Activated CD4-positive, alpha-beta T cell treated with anti-CD3 and anti-CD28 coated beads, Interleukin-2, amount 50 U/mL, for 48 hours (primary cell): Measurements from ENCODE around the gene NCK2.

Experiments
- DNase-seq, 2 experiments: peaks; one replicate each; pipeline ENCODE4 v3.0.0-alpha.2; 2020

The NCK2 gene

DNA sequence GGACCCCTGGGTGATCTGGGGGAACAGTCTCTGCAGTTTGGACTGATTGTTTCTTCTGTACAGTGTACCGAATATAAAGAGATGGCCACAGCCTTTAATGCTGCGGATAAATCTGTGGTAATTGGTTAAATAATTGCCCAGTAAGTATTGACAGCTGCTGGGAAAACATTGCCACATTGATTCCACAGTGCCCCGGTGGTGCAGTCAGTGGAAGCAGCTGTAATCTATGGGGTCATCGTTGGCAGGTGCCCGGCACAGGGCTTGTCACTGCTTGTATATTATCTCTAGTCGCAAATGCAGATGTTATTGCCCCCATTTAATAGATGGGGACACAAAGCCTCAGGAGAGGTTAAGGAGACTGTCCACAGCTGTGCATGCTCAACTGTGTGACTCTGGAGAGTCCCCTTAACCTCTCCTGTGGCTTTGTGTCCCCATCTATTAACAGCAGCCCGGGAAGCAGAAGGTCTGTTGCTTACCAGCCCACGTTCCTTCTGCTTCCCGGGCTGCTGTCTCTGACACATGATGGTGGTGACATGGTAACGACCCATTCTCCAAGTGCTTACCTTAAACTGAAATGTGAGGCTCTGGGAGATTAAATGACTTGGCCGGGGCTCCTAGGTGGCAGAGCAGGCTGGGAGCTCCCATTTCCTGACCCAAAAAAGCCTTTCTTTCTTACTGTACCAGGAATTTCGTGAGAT, 76.9 kb downstream of the NCK2 start:
- no peak for DNase-seq

DNA sequence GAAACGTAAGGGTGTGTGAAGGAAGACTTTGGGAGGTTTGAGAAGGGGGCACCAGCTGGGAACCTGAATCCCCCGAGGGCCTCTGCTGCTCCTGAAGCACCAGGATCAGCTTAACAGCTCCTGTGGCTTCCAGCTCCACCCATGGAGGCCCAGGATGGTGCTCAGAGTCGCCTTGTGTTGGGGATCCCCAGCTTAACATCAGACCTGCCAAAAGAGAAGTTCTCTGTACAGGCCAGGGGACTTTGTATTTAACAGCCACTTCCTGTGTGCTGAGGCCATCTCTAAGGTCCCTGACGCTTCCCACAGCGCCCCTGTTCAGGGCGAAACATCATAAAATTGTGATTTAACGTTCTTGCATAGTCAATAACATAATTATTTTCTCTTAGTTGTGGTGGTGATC, 77.5 kb downstream of the NCK2 start:
- DNase-seq = no peak

DNA sequence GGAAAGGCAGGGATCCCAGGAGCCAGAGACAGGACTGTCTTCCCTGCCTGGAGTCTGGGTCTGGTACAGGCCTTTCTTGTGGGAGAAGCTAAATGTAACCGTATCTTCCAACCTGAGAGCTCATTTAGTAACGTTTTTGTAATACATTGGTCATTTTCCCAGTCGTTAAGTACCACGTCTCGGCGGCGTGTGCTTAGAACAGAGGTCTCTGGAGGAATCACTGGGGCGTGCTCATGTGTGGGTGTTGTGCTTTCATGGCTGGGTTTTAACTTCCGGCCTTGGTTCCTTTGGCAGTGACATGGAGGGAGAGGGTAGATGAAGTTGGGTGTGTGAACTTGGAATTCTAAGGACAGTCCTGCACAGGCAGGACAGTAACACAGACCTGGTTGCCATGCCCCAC, 79.7 kb downstream of the NCK2 start:
- DNase-seq = no peak

DNA sequence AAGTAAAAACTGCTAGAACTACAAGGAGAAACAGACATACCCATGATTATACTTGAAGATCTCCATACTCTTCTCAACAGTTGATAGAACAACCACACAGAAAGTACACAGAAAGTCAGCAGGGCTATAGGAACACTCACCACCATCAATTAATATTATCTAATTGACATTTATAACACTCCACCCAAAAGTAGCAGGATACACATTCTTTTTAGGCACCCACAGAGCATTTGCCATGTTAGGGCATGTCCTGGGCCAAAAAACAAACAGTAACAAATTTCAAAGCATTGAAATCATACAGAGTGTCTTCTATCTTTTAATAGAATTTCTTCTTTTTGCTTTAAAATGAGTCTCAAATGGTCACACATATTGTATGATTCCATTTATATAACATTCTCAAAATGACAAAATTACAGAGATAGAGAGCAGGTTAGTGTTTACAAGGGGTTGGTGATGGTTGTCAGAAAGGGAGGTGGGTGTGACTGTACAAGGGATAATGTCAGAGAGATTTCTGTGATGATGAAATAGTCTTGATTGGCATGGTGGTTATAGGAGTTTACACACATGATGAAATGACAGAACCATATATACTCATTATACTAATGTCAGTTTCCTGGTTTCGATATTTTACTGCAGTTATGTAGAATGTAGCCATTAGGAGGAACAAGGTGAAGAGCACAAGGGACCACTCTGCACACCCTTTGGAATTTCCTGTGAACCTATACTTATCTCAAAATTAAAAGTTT, 82.8 kb downstream of the NCK2 start:
- no peak for DNase-seq

DNA sequence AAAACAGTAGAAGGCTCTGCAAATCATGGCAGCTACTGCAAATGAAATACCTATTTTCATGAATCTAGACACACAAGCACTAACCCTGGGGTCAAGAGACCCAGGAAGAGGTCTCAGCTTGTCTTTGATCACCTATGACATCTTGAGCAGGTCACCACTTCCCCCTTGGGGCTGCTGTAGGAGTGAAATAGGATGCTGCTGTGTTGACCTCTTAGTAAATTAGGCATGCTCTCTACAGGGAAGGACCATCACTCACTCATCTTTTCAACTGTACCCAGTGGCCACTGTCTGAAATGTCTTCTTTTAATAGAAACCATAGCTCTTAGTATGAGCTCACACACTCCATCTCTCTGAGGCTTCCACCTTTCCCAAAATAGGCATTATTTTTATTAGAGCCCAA, 83.8 kb downstream of the NCK2 start:
- no peak for DNase-seq

DNA sequence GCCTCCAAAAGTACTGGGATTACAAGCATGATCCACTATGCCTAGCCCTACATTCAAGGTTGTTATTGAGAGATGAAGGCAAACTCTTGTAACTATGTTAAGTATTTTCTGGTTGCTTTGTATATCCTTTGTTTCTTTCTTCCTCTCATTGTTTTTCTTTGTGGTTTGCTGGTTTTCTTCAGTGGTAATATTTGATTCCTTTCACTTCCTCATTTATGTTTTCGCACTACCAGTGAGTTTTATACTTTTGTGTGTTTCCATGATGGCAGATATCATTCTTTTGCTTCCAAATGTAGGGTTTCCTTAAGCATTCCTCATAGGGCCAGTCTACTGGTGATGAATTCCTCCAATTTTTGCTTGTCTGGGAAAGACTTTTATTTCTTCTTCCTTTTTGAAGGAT, 90.2 kb downstream of the NCK2 start:
- DNase-seq = no peak

DNA sequence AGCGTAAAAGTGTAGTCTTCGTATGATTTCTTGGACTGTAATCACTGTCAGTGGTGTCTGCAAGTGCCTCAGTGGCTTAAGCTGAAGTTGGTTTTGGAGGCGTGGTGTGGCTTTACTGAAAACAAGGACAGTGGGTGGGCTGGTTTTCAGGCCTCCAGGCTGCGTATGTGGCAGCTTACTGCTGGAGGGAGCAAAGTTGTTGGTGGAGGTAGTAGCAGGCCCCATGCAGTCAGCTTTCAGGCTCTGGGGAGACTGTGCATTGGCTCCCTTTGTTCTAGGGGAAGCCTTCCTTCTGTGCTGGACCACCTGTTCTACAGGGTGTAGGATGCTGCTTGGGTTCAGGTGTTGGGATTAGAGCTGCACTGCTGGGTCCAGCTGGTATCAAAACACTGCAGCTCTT, 91.6 kb downstream of the NCK2 start:
- DNase-seq = no peak

DNA sequence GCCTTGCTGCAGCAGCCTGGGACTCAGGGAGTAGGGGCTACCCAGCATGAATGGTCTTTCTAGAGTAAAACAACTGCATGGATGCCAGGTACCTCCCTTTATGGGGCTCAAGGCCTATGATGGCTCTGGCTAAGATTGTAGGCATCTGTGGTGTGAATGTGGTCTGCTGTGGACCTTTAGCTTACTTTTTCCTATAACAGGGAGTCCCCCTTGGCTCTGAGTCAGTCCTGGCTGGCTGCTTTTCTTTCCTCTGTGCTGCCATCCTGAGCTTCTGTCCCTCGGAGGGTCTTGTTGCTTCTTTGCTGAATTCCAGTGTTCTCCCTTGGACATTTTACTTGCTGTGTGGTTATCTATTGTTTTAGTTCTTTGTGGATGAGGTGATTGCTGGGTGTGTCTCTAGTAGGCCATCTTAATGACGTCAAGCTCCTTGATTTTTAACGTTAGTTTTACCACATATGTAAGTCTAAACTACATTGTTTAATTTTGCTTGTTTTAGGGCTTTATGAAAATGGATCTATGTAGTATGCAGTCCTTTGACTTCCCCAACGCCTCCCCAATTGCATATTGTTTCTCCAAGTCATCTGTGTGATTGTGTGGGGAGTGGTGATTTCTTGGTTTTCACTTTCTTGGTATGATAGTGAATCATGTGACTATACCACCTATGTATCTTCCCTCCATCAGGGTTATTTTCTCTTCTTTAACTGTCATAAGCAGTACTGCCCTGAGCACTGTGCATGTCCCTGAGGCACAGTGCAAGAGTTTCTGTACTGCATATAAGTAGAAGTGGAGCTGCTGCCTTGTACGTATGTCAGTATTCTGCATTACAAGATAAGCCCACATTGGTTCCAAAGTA, 92.4 kb downstream of the NCK2 start:
- DNase-seq = peak; percentile 49 to 62

DNA sequence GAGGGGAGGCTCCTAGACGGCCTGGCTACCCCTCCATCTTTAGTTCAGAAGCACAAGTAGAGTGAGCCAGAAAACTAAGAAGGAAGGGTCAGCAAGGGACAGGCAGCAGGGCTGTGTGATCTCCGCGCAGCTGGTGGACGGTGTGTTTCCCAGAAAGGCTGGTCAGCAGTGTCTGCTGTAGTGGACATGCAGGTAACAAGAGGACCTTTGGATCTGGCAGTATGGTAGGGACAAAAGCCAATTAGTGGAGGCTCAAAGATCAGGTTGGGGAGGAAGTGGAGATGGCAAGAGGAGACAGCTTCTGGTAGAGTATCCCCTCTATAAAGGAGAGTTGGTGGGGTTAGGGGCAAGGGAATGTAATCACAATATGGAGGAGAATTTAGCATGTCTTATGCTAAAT, 95.1 kb downstream of the NCK2 start:
- no peak for DNase-seq

DNA sequence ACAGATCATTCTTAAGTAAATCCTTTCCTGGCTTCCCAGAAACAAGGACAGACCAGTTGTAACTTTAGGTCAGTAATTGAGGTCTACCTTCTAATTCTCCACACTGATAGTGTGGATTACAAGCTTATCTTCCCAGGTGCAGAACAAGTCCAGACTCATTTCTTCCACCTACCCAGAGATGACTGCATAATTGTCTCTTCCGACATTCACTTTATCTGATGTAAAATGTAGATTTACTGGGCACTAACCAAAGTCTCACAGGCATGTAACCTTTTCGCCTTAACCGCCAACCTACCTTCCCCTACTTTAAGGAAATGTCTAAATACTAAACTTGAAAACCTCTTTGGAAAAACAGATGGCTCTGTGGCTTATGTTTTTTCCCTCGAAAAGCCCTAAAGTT, 96.2 kb downstream of the NCK2 start:
- no peak for DNase-seq

DNA sequence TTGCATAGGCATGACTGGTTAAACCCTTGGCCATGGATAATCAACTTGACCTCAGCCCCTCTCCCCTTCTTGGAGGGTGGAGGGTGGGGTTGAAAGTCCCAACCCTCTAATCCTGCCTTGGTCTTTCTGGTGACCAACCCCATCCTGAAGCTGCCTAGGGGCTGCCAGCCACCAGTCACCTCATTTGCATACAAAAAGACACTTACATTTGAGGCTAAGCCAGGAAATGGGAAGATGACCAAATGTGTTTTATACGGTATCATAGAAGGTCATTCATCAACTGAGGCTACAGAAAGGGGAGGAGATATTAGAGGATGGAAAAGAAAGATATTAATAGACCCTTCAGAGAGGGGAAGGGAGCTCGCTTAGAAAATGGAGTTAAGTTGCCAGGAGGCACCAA, 96.8 kb downstream of the NCK2 start:
- DNase-seq = no peak

DNA sequence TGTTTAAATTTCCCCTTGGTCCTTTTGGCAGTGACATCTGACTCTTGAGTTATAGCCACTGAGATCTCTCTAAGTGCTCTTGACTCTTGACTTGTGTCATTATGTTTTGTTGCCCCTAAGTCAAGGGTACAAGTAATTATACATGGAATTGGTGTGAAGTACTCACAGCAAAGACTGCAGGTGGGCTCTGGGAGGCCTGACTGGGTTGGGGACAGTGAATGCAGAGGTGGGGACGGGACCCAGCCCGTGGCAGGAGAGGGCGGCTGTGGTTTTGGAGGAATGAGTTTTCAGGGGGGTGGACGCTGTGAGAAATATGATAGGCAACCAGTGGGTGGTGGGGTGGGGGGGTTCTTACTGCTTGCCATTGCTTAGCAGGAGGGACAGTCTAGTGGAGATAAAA, 97.8 kb downstream of the NCK2 start:
- DNase-seq = no peak

DNA sequence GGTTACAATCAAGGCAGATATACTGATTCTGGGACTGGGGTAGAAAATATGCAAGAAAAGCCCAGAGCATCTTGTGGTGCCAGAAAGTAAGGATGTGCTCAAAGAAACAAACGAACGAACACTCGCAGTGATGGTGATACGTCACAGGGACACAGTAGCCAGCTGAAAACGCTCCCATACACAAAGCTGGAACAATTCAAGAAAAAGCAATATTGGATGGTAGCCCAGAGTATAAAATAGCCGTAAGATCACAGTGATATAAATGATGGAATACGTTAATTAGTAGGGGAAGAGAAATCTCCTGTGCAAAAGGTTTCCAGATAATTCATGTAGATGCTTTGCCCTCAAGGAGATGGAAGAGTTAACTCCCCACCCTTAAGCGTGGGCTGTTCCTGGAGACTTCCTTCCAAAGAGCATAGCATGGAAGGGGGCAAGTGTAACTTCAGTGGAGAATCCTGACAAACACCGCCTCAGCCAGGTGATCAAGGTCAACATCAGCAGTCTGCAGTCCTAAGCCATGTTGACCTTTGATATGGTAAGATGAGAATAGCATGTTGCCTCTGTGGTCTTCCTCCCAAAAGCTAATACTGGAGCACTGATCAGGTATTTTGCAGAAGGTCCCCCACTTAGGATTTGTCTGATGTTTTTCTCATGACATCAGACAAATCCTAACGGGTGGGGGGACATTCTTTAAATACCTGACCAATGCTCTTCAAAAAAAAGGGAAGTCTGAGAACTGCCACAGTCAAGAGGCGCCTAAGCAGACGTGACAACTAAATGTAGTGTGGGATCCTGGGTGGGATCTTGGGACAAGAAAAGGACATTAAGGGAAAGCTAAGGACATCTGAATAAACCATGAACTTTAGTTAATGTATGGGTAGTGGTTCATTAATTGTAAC, 99.0 kb downstream of the NCK2 start:
- no peak for DNase-seq

DNA sequence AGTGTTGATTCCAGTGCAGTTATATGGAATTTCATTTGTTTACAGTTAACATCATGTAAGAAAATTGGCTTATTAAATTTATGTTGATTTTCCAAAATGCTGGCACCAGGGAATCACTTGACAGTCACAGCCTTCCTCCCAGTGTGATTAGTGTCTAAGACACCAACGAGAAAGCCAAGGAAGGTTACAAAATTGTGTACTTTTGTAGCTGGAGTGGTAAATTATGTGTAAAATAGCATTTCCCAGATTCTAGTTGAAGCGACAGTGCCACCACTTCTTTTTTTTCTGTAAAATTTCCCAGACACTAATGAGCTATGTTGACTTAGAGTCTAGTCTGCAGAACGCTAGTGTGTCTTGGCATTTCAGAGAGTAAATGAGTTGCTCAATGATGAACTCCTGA, 101.3 kb downstream of the NCK2 start:
- DNase-seq = no peak

DNA sequence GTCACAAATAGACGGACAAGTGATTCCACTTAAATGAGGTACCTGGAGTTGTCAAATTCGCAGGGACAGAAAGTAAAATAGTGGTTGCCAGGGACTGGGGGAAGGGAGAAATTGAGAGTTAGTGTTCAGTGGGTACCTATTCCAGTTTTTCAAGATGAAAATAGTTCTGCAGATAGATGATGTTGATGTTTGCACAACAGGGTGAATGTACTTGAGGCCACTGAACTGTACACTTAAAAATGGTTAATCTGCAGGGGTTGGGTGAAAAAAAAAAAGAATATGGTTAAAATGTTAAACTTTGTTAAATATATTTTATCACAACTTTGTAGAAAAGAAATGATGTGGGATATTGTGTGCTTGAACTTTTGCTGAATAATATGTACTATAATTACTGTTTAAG, 102.3 kb downstream of the NCK2 start:
- no peak for DNase-seq

DNA sequence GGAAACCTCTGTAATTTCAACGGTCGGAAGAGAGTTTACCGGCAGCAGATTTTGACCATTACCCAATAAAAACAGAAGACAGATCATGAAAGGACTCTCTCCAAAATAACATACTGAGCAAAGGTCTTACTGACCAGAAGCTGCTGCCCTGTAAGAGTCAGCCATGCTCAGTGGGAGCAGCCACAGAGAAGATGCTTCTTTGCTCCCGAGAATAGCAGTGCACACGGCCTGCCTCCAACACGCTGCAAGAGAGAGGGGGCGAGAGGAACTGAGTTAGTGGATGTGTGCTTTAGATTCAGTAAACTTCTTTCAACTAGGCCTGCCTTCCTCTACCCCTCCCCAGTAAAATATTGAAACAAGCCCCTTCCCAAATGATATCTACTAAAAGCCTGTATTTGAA, 103.7 kb downstream of the NCK2 start:
- DNase-seq = no peak

DNA sequence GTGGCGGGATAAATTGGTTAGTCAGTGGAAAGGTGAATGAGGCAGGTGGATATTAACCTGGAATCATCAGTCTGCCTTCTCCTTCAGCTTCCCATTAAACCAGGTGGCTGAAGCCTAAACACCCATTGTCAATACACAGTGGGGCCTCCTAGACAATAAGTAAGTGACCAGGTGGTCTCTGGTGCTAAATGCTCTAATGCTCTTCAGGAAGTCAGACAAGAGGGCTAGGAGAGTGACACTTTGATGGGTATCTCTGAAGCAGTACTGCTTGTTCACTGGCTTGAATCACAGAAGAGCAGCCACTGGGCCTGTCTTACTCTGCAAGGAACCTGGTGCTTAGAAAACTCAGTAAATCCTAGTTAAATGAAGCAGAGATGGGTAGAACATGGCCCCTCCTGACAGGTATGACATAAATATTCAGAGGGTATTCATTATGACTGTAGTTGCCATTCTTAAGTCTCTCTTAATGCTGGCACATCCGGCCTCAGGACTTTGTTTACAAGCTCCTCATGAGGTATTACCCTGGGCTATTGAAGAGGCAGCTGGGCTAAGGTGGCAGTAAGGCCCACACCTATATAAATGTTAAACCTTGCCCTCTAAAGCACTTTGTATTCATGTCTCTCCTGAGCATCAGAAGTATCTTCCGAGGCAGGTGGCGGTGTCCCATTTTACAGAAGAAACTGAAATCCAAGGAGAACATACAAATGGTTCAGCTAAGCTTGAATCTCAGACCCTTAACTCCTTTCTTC, 104.9 kb downstream of the NCK2 start:
- no peak for DNase-seq

DNA sequence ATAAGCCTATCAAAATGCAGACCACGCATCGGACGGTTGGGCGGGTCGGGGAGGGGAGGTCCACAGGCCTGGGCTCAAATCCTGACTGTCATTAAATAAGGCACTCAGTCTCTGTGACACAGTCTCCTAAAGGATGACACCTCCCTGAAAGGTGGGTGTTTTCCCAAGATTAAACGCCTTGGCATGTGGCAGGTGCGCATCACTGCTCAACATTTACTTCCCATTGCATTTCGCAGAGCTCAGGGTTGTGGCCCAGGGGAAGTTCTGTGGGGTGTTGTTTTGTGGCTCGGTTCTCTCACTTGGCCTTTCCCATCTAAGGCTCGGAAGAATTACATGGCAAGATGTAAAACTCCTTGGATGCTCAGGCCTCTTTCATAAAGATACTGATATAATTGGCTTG, 107.4 kb downstream of the NCK2 start:
- no peak for DNase-seq

DNA sequence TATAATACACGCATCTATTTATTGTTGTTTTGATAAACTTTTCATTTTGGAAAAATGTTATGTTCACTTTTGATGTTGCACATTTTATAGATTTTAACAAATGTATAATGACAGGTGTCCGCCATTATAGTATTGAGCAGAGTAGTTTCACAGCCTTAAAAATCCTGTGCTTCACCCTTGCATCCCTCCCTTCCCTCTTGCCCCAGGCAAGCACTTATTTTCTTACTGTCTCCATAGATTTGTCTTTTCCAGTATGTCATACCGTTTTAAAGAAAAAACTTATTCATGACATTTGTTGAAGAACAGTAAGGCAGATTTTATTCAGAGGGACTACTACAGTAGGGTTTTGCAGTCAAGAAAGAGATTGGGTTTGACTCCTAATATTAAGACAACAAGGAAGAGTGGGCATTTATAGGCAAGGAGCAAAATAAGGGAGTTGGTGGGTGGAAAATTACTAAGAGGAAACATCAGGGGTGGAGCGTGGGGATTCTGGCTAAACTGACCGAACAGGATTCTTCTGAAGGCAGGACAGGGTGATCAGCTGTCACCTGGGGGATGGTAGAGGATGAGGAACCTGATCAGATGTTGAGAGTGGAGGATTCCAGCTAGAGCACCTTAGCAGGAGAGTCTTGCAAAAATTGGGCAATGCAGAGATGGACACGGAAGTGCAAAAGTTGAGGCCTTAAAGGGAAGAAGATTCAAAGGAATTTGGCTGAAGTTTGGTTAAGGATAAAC, 108.8 kb downstream of the NCK2 start:
- DNase-seq = no peak

DNA sequence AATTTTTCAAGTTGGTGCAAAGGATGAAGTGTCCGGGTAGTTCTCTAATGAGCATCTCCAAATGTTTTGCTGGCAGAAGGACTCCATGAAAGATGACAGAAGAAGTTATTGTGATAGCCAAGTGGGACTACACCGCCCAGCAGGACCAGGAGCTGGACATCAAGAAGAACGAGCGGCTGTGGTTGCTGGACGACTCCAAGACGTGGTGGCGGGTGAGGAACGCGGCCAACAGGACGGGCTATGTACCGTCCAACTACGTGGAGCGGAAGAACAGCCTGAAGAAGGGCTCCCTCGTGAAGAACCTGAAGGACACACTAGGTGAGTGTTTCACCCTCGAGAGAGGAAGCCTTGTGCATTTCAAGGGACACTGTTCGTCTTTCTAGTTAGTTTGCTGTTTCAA, 110.3 kb downstream of the NCK2 start:
- DNase-seq = no peak

DNA sequence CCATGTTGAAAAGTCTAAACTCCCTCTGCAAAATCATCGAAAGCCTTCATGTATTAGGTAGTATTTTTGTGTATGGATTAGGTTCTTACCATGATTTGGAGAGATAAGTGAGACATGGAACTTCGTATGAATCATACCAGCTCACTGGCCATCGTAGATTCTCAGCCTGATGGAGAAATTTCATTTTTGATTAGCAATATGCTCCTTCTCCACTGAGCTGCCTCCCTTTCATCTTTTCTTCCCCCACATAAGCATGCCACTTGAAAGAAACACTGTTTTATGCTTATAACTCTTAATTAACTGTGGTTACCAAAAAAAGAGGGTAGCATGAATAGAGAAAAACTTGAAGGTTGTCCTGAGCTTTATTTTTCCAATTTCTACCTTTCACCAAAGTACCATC, 111.9 kb downstream of the NCK2 start:
- no peak for DNase-seq
